NCI-H128 (cell line): ENCODE measurements around the gene COL15A1.
"Not testable (repeated sequence)": the region's sequence is repeated elsewhere in the genome, so short reads cannot be mapped to it uniquely, and the experiment has no call there.

Experiments used
- DNase-seq: peaks from one replicate; lab custom pipeline; 2025; ENCODE audit not compliant: unreplicated experiment; lab: John Stamatoyannopoulos, UW

COL15A1 gene

DNA sequence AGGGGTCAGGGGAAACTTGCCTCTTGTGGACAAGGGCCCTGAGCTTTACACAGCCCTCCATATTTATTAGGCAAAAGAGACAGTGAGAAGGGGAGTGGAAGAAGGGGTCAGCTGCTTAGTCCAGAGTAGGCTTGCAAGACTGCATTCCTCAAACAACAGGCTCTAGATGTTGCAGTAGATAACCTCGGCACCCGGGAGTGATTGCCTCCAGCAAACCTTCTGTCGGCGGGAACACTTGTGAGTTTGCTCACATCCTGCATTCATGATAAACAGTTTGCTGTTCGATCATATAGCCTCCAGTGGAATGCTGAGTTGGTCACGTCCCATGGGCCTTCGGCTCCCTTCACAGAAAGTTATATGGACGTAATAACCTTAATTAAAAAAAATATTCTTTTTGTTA, 66.7 kb downstream of the COL15A1 start:
- DNase-seq: not testable (repeated sequence)

DNA sequence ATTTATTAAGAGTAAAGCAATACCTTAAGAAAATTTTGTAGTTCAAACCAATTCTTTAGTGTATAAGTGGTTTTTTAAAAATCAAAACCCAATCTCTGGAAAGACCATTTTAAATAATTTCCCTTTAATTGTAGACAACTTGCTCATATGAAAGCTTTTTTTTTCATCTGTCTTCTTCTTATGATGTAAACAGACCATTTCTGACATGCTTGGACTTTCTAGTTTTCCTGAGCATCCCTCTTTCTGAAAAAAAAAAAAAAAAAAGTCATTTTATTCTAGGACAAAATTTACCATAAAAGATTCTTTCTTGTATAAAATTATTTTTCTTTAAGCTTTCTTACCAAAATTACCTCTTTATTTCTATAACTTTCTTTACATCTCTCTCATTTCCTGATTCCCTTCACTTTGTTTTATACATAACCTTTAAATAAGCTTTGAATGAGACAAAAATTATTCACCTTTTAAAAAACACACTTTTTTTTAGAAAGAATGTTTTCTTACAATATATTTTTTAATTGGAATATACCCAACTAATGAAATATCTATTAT, 67.5 kb downstream of the COL15A1 start:
- DNase-seq: no peak

DNA sequence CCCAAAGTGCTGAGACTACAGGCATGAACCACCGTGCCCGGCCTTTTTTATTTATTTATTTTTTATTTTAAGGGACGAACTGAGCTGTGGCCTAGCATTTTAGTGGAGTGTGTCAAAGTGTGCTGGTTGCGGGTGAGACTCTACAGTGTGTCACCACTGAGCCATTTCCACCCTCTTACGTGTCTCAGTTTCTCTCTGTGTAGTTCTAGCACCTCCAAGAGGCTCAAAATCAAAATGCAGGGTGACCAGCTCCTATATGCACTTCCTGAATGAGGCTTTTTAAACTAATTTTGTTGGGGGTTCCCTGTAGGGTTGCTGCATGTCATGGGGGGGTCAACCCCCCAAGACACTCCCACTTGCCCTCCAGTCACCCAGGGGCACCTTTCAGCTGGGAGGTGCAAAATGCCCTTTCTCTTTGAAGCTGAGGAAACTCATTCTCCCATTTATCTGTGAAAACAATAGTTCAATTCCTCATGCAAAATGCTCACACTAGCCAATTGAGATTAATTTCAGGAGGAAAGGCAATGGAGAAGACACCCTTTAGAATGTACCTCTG, 69.3 kb downstream of the COL15A1 start:
- no peak for DNase-seq

DNA sequence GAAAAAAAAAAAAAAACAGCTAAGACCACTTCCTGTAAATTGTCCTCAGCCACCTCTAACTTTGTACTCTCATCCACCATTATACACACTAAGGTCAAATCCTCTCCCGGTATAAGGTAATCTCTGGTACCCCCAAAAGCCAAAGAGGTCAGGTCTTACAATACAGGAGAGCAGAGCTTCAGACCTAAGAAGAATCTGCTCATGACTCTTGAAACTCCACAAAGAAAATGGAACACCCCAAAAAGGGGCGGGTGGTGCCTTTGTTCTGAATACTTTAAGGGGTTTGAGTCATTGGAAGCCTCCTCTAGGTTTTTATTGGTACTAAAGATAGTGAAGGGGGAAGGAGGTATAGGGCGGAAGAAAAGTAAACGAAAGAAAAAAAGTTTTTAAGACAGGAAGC, 69.8 kb downstream of the COL15A1 start:
- DNase-seq: no peak

DNA sequence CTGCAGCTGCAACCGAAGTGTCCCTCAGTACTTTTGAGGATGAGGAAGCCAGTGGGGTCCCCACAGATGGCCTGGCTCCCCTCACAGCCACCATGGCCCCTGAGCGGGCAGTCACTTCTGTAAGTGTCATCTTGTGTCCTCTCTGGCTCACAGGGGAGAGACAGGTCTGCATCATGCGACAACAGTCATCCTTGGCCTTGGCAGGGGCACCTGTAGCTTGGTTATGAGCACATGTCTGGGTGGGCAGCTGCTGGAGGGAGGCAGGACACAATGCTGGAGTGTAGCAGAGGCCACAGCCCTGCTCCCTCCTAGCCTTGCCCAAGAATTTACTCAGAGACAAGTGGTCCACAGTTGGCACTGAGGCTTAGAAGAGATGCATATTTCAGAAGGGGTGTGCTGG, 71.7 kb downstream of the COL15A1 start:
- DNase-seq: no peak

DNA sequence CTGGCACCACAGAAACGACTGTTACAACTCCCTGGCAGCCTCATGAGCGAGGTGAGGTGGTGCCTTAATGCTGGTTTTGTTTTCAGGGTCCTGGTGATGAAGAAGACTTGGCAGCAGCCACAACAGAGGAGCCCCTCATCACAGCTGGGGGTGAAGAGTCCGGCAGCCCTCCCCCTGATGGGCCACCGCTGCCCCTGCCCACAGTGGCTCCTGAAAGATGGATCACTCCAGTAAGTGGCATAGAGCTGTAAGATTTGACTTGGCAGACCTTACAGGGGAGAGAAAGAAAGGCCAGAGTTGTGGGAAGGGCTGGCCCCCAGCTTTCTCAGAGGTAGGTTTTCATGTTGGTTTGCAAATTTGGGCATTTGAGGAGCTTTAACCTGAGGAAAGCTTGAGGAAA, 72.2 kb downstream of the COL15A1 start:
- DNase-seq: no peak

DNA sequence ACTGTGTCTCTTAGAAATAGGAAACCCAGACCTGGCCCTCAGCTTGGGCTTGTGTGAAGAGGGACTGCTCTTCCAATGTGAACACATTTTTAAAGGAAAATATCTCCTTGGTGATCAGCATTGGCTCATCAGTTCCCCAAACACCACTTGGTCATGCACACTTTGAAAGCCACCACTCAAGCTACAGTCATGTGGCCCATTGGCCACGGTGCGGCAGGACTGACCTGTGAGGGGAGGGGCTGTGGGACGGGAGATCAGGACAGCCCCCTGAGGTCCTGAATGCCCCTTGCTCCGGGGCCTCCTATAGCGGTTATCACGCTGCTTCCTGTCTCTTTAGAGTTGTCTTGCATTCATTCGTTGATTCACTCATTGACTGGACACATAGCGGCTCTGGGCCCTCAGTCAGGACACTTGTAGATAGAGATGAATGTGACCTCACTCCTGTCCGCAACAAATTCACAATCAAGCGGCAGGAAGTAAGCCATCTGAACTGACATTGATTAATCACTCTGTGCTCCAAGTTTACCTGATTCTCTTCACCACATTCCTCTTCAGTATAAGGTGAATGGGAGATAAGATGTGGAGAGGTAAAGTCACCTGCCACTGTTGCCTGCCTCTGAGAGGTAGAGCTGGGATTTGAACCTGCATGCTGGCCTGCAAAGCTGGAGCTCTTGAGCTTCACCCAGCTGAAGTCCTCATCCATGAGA, 73.1 kb downstream of the COL15A1 start:
- no peak for DNase-seq

DNA sequence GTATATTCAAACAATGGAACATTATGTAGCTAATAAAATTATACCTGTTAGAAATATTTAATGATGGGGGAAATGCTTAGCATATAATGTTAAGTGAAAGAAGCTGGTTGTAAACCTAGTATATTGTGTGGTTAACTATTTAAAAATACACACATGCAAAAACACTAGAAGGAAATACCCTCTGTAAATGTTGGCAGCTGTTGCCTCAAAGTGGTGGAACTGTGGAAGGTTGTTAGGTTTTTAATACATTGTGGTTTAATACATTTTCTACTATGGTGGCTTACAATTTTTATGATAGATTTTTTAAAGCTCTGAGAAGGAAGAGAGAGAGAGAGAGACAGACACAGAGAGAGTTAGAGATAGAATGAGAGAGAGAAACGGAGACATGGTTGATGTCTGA, 74.9 kb downstream of the COL15A1 start:
- no peak for DNase-seq

DNA sequence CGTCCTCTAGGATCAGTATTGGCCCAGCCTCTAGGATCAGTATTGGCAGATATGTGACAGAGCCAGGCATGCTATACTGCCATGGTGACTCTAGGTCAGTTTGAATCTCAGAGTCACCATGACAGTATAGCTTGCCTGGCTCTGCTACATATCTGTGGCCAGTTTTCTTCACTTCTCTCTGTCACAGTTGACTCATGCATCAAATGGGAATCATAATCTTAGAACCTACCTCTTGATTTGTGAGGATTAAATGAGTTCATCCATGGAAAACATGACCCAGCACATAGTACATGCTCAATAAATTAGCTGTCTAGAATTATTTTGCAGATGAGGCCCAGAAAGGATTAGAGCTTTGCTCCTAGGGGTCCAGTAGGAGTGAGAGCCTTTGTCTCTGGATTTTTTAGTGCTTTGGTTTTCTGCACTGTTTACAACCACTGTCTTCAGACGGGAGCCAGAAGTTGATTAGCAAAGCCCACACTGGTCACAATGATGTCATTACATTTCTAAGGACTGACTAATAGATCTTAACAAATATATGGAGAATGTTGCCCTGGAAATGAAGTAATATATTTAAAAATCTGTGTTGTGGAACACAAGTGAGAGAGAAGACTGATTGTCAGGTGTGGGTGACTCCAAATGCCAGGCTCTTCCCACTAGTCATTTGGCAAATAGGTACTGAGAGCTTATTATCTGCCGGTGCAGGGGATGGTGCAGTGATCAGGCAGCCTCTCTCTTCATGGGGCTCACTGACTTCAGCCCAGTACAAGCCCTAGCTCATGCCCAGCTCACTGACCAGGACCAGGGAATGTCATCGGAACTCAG, 76.0 kb downstream of the COL15A1 start:
- DNase-seq: no peak

DNA sequence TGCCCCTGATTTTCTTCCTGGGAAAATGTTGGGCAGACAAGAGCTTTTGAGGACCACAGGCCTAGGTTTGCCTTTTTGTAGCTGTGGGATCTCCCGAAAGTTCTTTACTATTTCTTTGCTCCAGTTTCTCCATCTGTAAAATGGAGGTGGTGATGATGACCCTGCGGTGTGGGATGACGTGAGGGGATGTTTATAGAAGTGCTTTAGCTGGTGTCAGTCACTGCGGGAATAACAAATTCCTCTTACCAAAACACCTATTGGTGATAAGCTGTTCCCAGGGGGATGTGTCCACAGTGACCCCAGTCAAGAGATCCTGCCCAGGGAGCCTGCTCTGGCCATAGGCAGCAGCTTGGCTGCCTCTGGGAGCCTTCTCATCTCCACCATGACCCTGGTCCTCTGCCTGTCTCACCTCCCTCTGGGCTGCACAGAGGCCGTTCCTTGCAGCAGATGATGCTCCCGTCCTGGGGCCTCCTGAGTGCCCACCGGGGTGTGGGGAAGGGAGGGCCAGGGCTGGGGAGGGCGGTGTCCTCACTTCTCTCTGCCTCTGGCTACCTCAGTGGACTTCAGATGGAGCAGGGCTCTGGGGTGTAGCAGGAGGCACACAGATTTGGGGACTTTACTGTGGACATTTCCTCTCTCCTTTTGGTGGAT, 77.2 kb downstream of the COL15A1 start:
- DNase-seq: no peak

DNA sequence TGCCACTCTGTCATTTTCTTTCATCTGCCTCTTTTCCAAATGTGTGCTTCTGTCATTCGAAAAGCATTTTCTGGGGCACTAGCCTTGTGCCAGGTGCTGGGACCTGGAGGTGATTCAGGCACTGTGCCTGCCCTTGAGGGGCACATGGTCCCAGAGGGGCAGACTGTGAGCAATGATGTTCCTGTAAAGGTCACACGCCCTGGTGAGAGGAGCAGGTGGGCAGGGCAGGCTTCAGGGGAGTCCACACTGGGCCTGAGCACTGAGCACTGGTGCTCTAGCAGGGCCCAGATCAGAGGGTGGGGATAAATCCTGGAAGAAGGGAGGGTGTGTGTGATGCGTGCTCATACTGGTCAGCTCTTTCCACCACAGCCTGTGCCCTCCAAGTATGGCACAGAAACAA, 77.8 kb downstream of the COL15A1 start:
- DNase-seq: no peak

DNA sequence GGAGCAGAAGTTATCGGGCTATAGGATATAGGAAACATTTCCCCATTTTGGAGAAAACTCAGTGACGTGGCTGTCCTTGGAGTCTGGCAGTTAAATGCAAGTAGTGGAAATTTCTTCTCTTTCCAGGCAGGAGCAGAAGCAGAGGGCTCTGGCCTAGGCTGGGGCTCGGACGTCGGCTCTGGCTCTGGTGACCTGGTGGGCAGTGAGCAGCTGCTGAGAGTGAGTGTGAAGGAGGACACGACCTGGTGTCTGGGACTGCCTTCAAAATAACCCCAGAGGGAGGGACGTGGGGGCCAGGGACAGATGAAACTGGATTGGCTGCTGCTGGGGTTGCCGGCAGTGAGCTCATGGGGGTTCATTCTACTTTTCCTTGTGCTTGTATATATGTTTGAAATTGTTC, 79.5 kb downstream of the COL15A1 start:
- DNase-seq: no peak

DNA sequence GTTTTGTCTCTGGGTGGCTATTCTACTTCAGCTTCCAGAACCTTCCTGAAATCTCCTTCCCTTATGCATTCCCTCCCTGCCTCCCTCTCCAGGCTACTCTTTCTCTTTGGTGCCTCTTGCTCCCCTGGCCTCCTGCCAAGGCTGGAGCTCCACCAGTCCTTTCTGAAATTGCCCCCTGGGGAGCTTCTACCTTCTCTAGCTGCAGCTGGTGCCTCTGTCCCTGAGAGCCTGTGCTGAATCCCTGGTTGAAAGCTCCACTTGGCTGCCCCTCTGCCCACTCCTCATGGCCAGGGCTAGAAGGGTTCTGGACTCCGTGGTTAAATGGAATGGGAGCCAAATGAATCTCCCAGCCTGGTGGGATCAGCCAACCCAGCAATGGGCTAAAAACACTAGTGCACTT, 80.1 kb downstream of the COL15A1 start:
- peak; percentile 39 for DNase-seq

DNA sequence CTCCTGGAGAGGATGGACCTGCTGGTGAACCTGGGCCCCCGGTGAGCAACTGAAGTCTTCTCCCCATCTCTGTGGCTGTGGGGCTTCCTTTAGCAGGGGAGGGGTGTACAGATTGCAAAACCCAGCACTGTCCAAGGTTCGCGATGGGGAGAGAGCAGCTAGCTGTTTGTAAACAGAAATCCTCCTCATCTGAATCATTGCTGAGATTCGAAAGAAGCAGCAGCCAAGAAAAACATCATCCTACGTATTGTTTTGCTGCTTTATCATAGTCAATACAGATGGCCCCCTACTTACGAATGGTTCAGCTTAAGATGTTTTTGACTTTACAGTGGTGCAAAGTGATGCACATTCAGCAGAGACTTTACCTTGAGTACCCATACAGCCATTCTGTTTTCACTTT, 81.3 kb downstream of the COL15A1 start:
- no peak for DNase-seq

DNA sequence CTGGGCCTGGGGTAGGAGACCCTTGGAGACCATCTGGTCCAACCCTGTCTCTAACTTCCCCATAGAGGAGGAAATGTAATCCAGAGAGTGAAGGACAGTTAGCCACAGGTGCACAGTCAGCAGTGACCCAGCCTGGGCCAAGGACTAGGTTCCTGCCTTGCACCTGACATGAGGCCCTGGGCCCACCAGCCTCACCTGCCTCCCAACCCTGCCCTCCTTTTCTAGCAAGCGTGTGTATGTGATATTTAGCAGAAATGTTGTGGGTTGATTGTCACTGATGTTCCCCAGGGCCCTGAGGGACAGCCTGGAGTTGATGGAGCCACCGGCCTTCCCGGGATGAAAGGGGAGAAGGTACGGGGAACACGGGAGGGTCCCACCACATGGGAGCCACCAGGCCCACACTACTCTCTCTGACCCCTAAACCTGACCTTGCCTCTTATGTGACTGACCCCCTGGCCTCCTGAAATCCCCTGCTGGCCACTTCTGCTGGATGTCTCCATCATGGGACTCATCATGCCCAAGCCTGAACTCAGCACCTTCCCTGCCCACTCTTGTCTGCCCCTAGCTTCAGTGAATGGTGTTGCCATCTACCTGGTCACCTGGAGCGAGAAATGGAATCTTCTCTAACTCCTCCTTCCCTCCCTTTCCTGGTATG, 82.0 kb downstream of the COL15A1 start:
- DNase-seq: no peak

DNA sequence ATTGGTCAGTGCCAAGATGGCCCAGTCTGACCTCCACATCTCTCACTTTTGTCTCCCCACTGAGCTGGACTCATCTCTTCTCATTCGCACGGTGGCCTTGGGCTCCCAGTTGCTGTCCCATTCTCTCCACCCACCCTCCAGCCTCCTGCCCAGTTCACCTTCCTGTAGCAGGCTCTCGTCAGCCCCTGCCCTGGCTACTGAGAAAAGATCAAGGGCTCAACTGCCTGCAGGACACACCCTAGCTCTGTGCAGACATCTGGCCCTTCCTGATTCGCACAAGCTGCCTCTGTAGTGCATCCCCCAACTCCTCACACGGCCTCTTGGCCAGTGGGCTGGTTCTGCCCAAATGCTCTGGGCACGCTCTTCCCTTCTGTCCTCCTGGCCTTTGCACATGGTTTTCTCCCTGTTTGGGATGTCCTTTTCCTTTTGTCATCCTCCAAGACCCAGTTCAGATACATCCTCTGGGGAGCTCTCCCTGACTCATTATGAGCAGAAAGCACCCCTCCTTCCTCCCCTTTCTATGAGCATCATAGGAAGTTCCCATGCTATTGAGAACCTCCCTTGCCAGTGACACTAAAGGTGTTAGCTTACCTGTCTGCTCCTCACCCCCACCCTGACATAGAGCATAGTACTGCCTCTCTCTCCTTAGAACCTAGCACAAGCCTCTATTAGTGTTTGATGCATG, 82.7 kb downstream of the COL15A1 start:
- DNase-seq: no peak

DNA sequence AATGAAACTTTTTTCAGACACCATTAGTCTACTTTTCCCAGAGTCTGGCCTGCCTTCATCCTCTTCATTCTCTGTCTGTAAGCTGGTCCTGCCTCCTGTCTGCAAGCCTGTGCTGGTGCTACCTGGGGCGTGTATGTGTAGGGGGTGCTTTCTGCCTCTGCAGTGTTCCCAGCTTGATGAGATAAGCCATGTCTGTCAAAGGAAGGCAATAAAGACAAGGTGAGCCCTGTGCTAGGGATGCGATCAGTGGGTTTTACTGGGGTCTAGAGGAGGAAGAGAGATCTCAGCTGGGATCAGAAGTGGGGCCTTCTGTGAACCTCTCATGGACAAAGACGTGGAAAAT, 83.2 kb downstream of the COL15A1 start:
- no peak for DNase-seq

DNA sequence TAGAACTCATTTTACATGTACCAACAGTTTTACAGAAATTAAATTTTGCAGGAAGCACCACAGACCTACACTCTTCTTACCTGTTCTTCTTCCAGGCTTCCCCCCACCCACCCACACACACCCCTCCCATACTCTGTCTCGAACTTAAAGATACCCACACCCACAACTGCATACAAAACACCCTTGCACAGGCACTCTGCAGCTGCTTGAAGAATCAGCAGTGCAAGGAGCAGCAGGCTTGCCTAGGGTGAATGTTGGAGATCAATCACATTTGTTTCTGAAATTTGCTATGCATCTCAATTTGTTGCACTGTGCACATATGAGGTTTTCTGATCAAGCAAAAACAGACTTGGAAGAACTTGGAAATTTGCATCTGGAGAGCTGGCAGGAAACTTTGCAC, 83.7 kb downstream of the COL15A1 start:
- DNase-seq: no peak

DNA sequence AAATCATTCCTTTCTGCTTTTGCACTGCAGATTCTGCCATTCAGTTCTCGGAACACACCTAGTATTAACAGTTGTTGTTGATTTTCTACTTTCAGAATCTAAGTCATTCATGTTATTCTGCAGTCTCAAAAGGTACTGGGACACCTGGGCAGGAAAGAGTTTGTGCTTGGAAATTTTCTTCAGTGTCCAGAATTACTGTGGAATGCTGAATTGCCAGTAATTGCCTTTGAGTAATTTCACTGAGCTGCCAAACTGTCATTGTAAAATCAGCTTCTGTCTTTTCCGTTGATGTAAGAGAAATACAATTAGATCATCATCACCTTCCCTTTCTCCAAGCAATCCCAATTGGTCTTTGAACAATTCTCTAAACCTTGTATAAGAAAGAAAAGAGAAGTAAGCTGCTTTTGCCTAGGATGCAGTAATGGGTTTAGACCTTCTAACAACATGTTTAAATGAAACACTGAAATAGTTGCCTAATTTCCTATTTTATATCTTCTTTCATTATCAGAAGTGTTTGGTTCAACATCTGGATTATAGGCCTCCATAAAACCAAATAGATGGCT, 85.5 kb downstream of the COL15A1 start:
- DNase-seq: no peak

DNA sequence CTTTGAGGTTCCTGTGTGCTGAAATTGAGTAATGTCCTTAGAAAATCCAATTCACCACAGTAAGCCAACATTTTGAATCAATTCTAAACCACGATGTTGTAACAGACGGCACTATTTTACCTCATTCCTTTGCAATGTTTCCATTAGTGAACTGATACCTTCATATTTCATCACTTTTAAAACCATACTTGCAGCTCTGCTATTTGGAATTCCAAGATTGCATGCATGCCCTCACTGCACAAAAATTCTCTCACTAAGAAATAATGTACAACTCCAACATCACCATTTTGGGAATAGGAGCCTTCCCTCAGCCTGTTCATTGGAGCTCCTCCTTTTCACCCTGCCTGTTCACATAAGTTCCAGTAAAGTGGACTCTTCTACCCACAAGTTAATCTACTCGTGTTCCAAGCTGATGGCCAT, 86.4 kb downstream of the COL15A1 start:
- DNase-seq: no peak
